IPS-18a (cell line): Measurements from ENCODE around the gene TRIM54.
"Not testable (repeated sequence)": the region's sequence is repeated elsewhere in the genome, so short reads cannot be mapped to it uniquely, and the experiment has no call there.

Source experiments
- H3K27ac ChIP-seq: one replicate; pipeline ENCODE4 v1.5.1; 2013; ENCODE audit warnings: low read length
- H3K27me3 ChIP-seq: one replicate; pipeline ENCODE4 v1.6.1; 2013; ENCODE audit warnings: mild to moderate bottlenecking, low read length; ENCODE audit not compliant: control insufficient read depth, insufficient read depth
- H3K36me3 ChIP-seq: one replicate; pipeline ENCODE4 v1.6.1; 2013; ENCODE audit warnings: low read depth, low read length; ENCODE audit not compliant: control insufficient read depth
- H3K4me1 ChIP-seq: one replicate; pipeline ENCODE4 v1.6.1; 2013; ENCODE audit warnings: low read depth, low read length; ENCODE audit not compliant: control insufficient read depth
- H3K4me3 ChIP-seq: one replicate; pipeline ENCODE4 v1.5.1; 2013; ENCODE audit warnings: low read length
- H3K9ac ChIP-seq: one replicate; pipeline ENCODE4 v1.6.1; 2013; ENCODE audit warnings: mild to moderate bottlenecking, low read length, moderate library complexity
- H3K9me3 ChIP-seq: one replicate; pipeline ENCODE4 v1.6.1; 2013; ENCODE audit warnings: low read depth, low read length; ENCODE audit not compliant: control insufficient read depth

TRIM54 gene

GRCh38 chr2:27261926-27262298 lies 20.3 kb upstream of the TRIM54 start:
- peaks cover 75% of the 10 kb centered on the region for H3K27me3 ChIP-seq

GRCh38 chr2:27262379-27263286 lies 19.6 kb upstream of the TRIM54 start, which contains the start of gene SLC30A3:
TSS of gene SLC30A3 (minus strand) at chr2:27263047. CDS start at chr2:27262906, 141 bp downstream.
- peak within 1 kb of the TSS; percentile 65 for H3K4me3 ChIP-seq
- no peaks in the 10 kb centered on the region for H3K36me3 ChIP-seq
- peaks cover 11% of the 10 kb centered on the region for H3K4me1 ChIP-seq
- peak within 1 kb of the TSS; percentile 9 for H3K9ac ChIP-seq
- no peaks in the 10 kb centered on the region for H3K9me3 ChIP-seq
- peaks cover 80% of the 10 kb centered on the region for H3K27me3 ChIP-seq
- H3K27ac ChIP-seq, result no peak within 1 kb of the TSS

More at GRCh38 chr2:27261926-27262298, 20.3 kb upstream of the TRIM54 start:
- Histone ChIP-seq H3K36me3 (no peaks in the 10 kb centered on the region), H3K9ac (peak overlapping the region; percentile 9), H3K4me1 (peaks cover 11% of the 10 kb centered on the region), H3K9me3 (no peaks in the 10 kb centered on the region), H3K4me3 (peak overlapping the region; percentile 65), H3K27ac (no peak overlapping the region)

- no peak overlapping the region for H3K27ac ChIP-seq
- no peaks in the 10 kb centered on the region for H3K36me3 ChIP-seq
- H3K9me3 ChIP-seq, result no peaks in the 10 kb centered on the region
- peak overlapping the region; percentile 65 for H3K4me3 ChIP-seq
- peaks cover 80% of the 10 kb centered on the region for H3K27me3 ChIP-seq
- peaks cover 11% of the 10 kb centered on the region for H3K4me1 ChIP-seq
- H3K9ac ChIP-seq, result no peak overlapping the region
Measured at GRCh38 chr2:27263287-27264252, 18.7 kb upstream of the TRIM54 start.

GRCh38 chr2:27264253-27264752 lies 17.9 kb upstream of the TRIM54 start:
- no peak overlapping the region for H3K27ac ChIP-seq
- no peaks in the 10 kb centered on the region for H3K9me3 ChIP-seq
- H3K36me3 ChIP-seq, result no peaks in the 10 kb centered on the region
- H3K4me3 ChIP-seq, result peak overlapping the region; percentile 65
- H3K4me1 ChIP-seq, result peaks cover 11% of the 10 kb centered on the region
- H3K9ac ChIP-seq, result peak overlapping the region; percentile 55
- peaks cover 80% of the 10 kb centered on the region for H3K27me3 ChIP-seq

GRCh38 chr2:27264753-27265535 lies 17.3 kb upstream of the TRIM54 start:
- H3K36me3 ChIP-seq, result no peaks in the 10 kb centered on the region
- peak overlapping the region; percentile 55 for H3K9ac ChIP-seq
- H3K9me3 ChIP-seq, result no peaks in the 10 kb centered on the region
- peaks cover 75% of the 10 kb centered on the region for H3K27me3 ChIP-seq
- H3K4me3 ChIP-seq, result peak overlapping the region; percentile 65
- H3K4me1 ChIP-seq, result peaks cover 11% of the 10 kb centered on the region
- H3K27ac ChIP-seq, result no peak overlapping the region

- Histone ChIP-seq H3K4me3 (peak overlapping the region; percentile 65), H3K36me3 (no peaks in the 10 kb centered on the region), H3K27ac (no peak overlapping the region), H3K27me3 (peaks cover 69% of the 10 kb centered on the region), H3K9me3 (no peaks in the 10 kb centered on the region), H3K4me1 (peaks cover 11% of the 10 kb centered on the region), H3K9ac (no peak overlapping the region)
Measured at GRCh38 chr2:27265536-27265870, 16.7 kb upstream of the TRIM54 start.

GRCh38 chr2:27268296-27268695 lies 13.9 kb upstream of the TRIM54 start:
- H3K27ac ChIP-seq, H3K4me3 ChIP-seq, H3K36me3 ChIP-seq, H3K9me3 ChIP-seq, H3K9ac ChIP-seq, H3K4me1 ChIP-seq: not testable (repeated sequence)
- H3K27me3 ChIP-seq, result peaks cover 41% of the 10 kb centered on the region

GRCh38 chr2:27270131-27270530 lies 12.1 kb upstream of the TRIM54 start:
- Histone ChIP-seq H3K27ac (no peak overlapping the region), H3K27me3 (peaks cover 23% of the 10 kb centered on the region), H3K9ac (no peak overlapping the region), H3K4me1 (no peaks in the 10 kb centered on the region), H3K4me3 (no peak overlapping the region), H3K36me3 (no peaks in the 10 kb centered on the region), H3K9me3 (no peaks in the 10 kb centered on the region)

GRCh38 chr2:27270670-27271069 lies 11.6 kb upstream of the TRIM54 start:
- no peaks in the 10 kb centered on the region for H3K4me1 ChIP-seq
- no peak overlapping the region for H3K4me3 ChIP-seq
- peaks cover 17% of the 10 kb centered on the region for H3K27me3 ChIP-seq
- H3K9me3 ChIP-seq, result no peaks in the 10 kb centered on the region
- no peak overlapping the region for H3K27ac ChIP-seq
- no peaks in the 10 kb centered on the region for H3K36me3 ChIP-seq
- H3K9ac ChIP-seq, result no peak overlapping the region

GRCh38 chr2:27271631-27272340 lies 10.4 kb upstream of the TRIM54 start:
- Histone ChIP-seq H3K9me3 (no peaks in the 10 kb centered on the region), H3K9ac (no peak overlapping the region), H3K4me1 (no peaks in the 10 kb centered on the region), H3K4me3 (no peak overlapping the region), H3K27ac (no peak overlapping the region), H3K36me3 (no peaks in the 10 kb centered on the region), H3K27me3 (peaks cover 6% of the 10 kb centered on the region)
